GM19351 (cell line): ENCODE results near the gene SLC15A3.

Experiments used
- ATAC-seq: cut with Tn5 transposase; IDR thresholded peaks from one replicate; pipeline ENCODE4 v1.9.1; 2021; ENCODE audit warnings: mild to moderate bottlenecking, moderate library complexity; ENCODE audit not compliant: unreplicated experiment

Gene SLC15A3

GRCh38 chr11:60895687-60896086 is 56.3 kb downstream of the SLC15A3 start:
- no peak for ATAC-seq

DNA sequence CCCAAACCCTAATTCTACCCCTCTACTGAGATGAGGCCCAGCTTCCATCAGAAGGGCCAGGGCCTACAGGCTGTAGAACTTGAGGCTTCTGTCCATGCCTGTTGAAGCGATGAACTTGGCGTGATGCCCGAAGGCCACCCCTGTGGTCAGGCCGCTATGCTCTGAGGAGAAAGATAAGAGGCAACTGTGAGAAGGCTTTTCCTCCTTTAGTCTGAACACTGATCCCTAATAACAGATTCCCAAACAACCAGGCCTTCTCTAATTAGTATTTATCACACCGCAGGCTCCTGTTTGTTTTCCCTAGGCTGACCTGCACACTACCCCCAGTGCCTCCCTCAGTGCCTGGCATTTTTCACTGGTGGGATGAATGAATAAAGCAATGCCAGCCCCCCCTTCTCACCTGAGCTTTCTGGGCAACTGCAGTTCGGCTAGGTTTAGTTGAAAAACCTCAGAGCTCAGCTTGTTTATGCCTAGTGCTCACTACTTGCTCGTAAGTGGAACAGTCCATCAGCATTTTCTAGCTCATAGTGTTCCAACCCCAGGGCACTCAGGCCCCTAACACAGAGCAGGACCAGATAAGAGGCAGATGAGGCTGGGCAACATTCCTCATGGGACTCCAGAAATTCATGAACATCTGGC is 60.8 kb downstream of the SLC15A3 start:
- ATAC-seq: no peak

DNA sequence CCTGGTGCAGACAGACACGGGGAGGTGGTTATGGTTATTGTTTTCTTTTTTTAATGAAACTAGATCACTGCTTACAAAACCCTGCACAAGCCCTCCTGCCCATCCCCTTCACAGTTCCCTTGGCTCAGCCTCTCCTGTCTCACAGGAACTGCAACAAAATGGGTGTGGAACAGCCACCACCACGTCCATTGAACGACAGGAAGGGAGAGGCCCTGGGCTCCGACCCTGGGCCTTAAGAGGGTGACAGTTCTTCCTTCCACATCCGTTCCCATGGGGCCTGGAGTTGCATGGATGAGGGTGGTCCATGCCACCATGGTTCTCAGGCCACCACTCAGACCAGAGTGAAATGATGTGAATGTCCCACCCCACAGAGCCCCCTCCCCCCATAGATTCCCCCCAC is 61.3 kb downstream of the SLC15A3 start:
- no peak for ATAC-seq

GRCh38 chr11:60889869-60890311 is 62.1 kb downstream of the SLC15A3 start:
- ATAC-seq: no peak

DNA sequence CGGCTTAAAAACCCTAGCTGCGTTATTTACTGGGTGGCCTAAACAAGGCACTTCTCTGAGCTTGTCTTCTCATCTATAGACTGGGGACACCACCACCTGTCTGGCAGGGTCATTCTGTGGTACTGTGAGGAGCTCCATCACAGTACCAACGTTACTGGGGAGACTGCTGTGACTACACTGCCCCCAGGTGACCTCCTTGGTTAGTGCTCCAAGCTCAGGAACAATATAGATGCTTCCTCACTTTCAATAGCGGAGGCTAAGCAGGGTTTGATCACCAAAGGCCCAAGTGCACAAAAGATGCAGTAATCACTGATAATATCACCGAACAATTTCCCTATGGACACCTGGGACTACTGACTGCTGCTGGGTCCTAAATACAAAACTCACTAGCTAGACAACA is 64.4 kb downstream of the SLC15A3 start:
- no peak for ATAC-seq
